ENCODE results near the gene DENND11.

GRCh38 chr7:141744131-141744530 is 42.2 kb upstream of the DENND11 start:
- TF ChIP-seq, protein P1, sequence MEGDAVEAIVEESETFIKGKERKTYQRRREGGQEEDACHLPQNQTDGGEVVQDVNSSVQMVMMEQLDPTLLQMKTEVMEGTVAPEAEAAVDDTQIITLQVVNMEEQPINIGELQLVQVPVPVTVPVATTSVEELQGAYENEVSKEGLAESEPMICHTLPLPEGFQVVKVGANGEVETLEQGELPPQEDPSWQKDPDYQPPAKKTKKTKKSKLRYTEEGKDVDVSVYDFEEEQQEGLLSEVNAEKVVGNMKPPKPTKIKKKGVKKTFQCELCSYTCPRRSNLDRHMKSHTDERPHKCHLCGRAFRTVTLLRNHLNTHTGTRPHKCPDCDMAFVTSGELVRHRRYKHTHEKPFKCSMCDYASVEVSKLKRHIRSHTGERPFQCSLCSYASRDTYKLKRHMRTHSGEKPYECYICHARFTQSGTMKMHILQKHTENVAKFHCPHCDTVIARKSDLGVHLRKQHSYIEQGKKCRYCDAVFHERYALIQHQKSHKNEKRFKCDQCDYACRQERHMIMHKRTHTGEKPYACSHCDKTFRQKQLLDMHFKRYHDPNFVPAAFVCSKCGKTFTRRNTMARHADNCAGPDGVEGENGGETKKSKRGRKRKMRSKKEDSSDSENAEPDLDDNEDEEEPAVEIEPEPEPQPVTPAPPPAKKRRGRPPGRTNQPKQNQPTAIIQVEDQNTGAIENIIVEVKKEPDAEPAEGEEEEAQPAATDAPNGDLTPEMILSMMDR (IDR thresholded peaks at IDR 0.05; ENCODE audit: insufficient read depth, low read length, poor library complexity, severe bottlenecking): no peak
- TF ChIP-seq EZH2phosphoT487 (conservative IDR thresholded peaks at IDR 0.05; ENCODE audit: low read length): no peak

Measured in SU-DHL-6 (cell line).